H1 (cell line): ENCODE measurements around the gene C2. TPM values are rescaled to one million over a fixed set of nuclear protein-coding genes. Genes with fewer than 3 reads are reported as not detected.

Source experiments
- CTCF ChIA-PET: fragments of 300-600 bp; sonication (Branson Sonifier 250); formaldehyde crosslinking; loops from one replicate; lab custom pipeline; 2021; ENCODE audit not compliant: partially characterized antibody; lab: Charles Lee
- POLR2A ChIA-PET: fragments of 300-600 bp; sonication (Branson Sonifier 250); formaldehyde crosslinking; loops from one replicate; lab custom pipeline; 2021; ENCODE audit warnings: inconsistent platforms; ENCODE audit not compliant: partially characterized antibody; lab: Charles Lee
- DNase-seq, 2 experiments: peaks; one replicate each; pipeline versions ENCODE4 v3.0.0 to v3.0.0-alpha.2; 2010 to 2022; ENCODE audit warnings: low spot score in 2 of 2, low read depth in 1 of 2, mixed read lengths in 1 of 2
- FAIRE-seq: peaks from 2 replicates; lab custom pipeline; 2011; peaks lifted over from hg19 to GRCh38; lab: Jason Lieb, UNC
- H2AFZ ChIP-seq: 2 replicates; pipeline ENCODE4 v1.8.1; 2012; ENCODE audit warnings: low read length, inconsistent platforms
- H2AK5ac ChIP-seq: 2 replicates; pipeline ENCODE4 v1.6.1; 2013; ENCODE audit warnings: low read depth, low read length
- H2BK120ac ChIP-seq: replicated peaks from 2 replicates; pipeline ENCODE3; 2013; ENCODE audit warnings: low read depth, low read length, inconsistent platforms
- H2BK12ac ChIP-seq: 2 replicates; pipeline ENCODE4 v1.6.1; 2013; ENCODE audit warnings: low read depth, low read length
- H2BK15ac ChIP-seq: 2 replicates; pipeline ENCODE4 v1.6.1; 2013; ENCODE audit warnings: low read length
- H2BK20ac ChIP-seq: 2 replicates; pipeline ENCODE4 v1.6.1; 2013; ENCODE audit warnings: low read length
- H2BK5ac ChIP-seq: 2 replicates; pipeline ENCODE4 v1.6.1; 2013; ENCODE audit warnings: low read depth, low read length
- H3K14ac ChIP-seq: 2 replicates; pipeline ENCODE4 v1.6.1; 2013; ENCODE audit warnings: inconsistent platforms; ENCODE audit not compliant: insufficient read length
- H3K18ac ChIP-seq: 2 replicates; pipeline ENCODE4 v1.6.1; 2013; ENCODE audit warnings: low read length; ENCODE audit errors: extremely low read depth
- H3K23ac ChIP-seq: 2 replicates; pipeline ENCODE4 v1.6.1; 2013; ENCODE audit warnings: inconsistent platforms; ENCODE audit not compliant: insufficient read length
- H3K23me2 ChIP-seq: 2 replicates; pipeline ENCODE4 v1.6.1; 2013; ENCODE audit warnings: low read depth, low read length
- H3K27ac ChIP-seq: 2 replicates; pipeline ENCODE4 v1.6.1; 2011; ENCODE audit warnings: low read depth, low read length, inconsistent platforms
- H3K27me3 ChIP-seq, 4 experiments: replicated peaks in 1 of 4; 1 replicate in 1 of 4; 2 replicates in 3 of 4; pipeline versions ENCODE4 v1.6.1 to v1.8.1; 2011 to 2013; ENCODE audit warnings: low read length in 3 of 4, mild to moderate bottlenecking in 3 of 4, inconsistent platforms in 2 of 4, mixed read lengths in 2 of 4, moderate library complexity in 1 of 4; ENCODE audit not compliant: control insufficient read depth in 3 of 4, insufficient read depth in 3 of 4; ENCODE audit errors: extremely low read depth in 1 of 4
- H3K36me3 ChIP-seq, 4 experiments: 2 replicates each; pipeline versions ENCODE4 v1.6.1 to v1.8.1; 2011 to 2013; ENCODE audit warnings: mild to moderate bottlenecking in 4 of 4, low read length in 3 of 4, moderate library complexity in 2 of 4, control low read depth in 1 of 4, inconsistent platforms in 1 of 4; ENCODE audit not compliant: insufficient read depth in 4 of 4, control insufficient read depth in 2 of 4
- H3K4ac ChIP-seq: replicated peaks from 2 replicates; pipeline ENCODE3; 2013; ENCODE audit warnings: low read length, low read depth, mixed read lengths, inconsistent platforms; ENCODE audit not compliant: insufficient read length
- H3K4me1 ChIP-seq, 4 experiments: replicated peaks in 1 of 4; 1 replicate in 1 of 4; 2 replicates in 3 of 4; pipeline versions ENCODE4 v1.6.1 to v1.8.1; 2011 to 2013; ENCODE audit warnings: low read length in 3 of 4, inconsistent platforms in 2 of 4, mixed read lengths in 1 of 4; ENCODE audit not compliant: insufficient read depth in 4 of 4, control insufficient read depth in 3 of 4
- H3K4me2 ChIP-seq, 2 experiments: 2 replicates each; pipeline versions ENCODE4 v1.6.1 to v1.8.1; 2011 to 2013; ENCODE audit warnings: low read depth in 2 of 2, low read length in 2 of 2, control low read depth in 1 of 2, inconsistent platforms in 1 of 2, mild to moderate bottlenecking in 1 of 2; ENCODE audit not compliant: insufficient read depth in 1 of 2
- H3K4me3 ChIP-seq, 4 experiments: fragments of 200-600, 300-600 bp in 1 of 4; sonication (generic), shearing (Covaris generic), sonication (Bioruptor Twin) in 1 of 4; 2 replicates each; pipeline versions ENCODE4 v1.5.1 to v1.8.1; 2011 to 2016; ENCODE audit warnings: low read length in 4 of 4, low read depth in 3 of 4, control low read depth in 2 of 4, inconsistent platforms in 2 of 4, mild to moderate bottlenecking in 2 of 4, mixed read lengths in 1 of 4, moderate library complexity in 1 of 4; ENCODE audit not compliant: insufficient read depth in 2 of 4; ENCODE audit errors: extremely low read depth in 1 of 4
- H3K56ac ChIP-seq: replicated peaks from 2 replicates; pipeline ENCODE3; 2013; ENCODE audit warnings: low read depth, mild to moderate bottlenecking, mixed read lengths, low read length, inconsistent platforms; ENCODE audit not compliant: insufficient read length
- H3K79me1 ChIP-seq: 2 replicates; pipeline ENCODE4 v1.6.1; 2013; ENCODE audit warnings: low read depth, low read length, control low read depth
- H3K79me2 ChIP-seq, 2 experiments: 2 replicates each; pipeline versions ENCODE4 v1.6.1 to v1.8.1; 2012 to 2013; ENCODE audit warnings: low read length in 2 of 2, mild to moderate bottlenecking in 2 of 2, inconsistent platforms in 1 of 2; ENCODE audit not compliant: insufficient read depth in 2 of 2, control insufficient read depth in 1 of 2
- H3K9ac ChIP-seq, 4 experiments: replicated peaks in 1 of 4; 1 replicate in 1 of 4; 2 replicates in 3 of 4; pipeline versions ENCODE4 v1.6.1 to v1.8.1; 2011 to 2013; ENCODE audit warnings: low read depth in 3 of 4, low read length in 3 of 4, control low read depth in 2 of 4, mild to moderate bottlenecking in 2 of 4, moderate library complexity in 2 of 4, inconsistent platforms in 1 of 4; ENCODE audit errors: extremely low read depth in 1 of 4
- H3K9me3 ChIP-seq, 2 experiments: 2 replicates each; pipeline versions ENCODE4 v1.6.1 to v1.8.1; 2012 to 2013; ENCODE audit warnings: mild to moderate bottlenecking in 2 of 2, moderate library complexity in 2 of 2, control low read depth in 1 of 2, inconsistent platforms in 1 of 2, low read depth in 1 of 2, low read length in 1 of 2, mixed read lengths in 1 of 2; ENCODE audit not compliant: insufficient read depth in 2 of 2
- H4K20me1 ChIP-seq, 2 experiments: replicated peaks in 1 of 2; 2 replicates each; pipeline versions ENCODE3 to v1.8.1; 2011 to 2013; ENCODE audit warnings: inconsistent platforms in 2 of 2, low read length in 2 of 2, mild to moderate bottlenecking in 1 of 2; ENCODE audit not compliant: insufficient read depth in 2 of 2, control insufficient read depth in 1 of 2
- H4K5ac ChIP-seq: 2 replicates; pipeline ENCODE4 v1.6.1; 2013; ENCODE audit warnings: low read length, low read depth, mixed read lengths, inconsistent platforms; ENCODE audit not compliant: insufficient read length
- H4K8ac ChIP-seq: 2 replicates; pipeline ENCODE4 v1.8.0; 2013; ENCODE audit warnings: mild to moderate bottlenecking, moderate library complexity, low read length, inconsistent platforms; ENCODE audit not compliant: insufficient read depth; ENCODE audit errors: extremely low read depth
- H4K91ac ChIP-seq: replicated peaks from 2 replicates; pipeline ENCODE3; 2013; ENCODE audit warnings: low read length, mixed read lengths, inconsistent platforms; ENCODE audit not compliant: insufficient read length
- ASH2L ChIP-seq: fragments of 200-600, 300-600 bp; sonication (generic); IDR thresholded peaks from one replicate; pipeline ENCODE4 v1.7.1; 2017; ENCODE audit warnings: low read length
- BCL11A ChIP-seq, 2 experiments: IDR thresholded peaks; one replicate each; pipeline ENCODE4 v1.6.1; 2011; ENCODE audit warnings: low read depth in 2 of 2, low read length in 2 of 2, mild to moderate bottlenecking in 2 of 2
- CBX5 ChIP-seq: fragments of 300-800, 300-1000 bp; sonication (generic); IDR thresholded peaks from 2 replicates; pipeline ENCODE4 v1.7.1; 2016; ENCODE audit warnings: antibody characterized with exemption, low read length, low read depth
- CEBPB ChIP-seq: IDR thresholded peaks from 2 replicates; pipeline ENCODE4 v1.6.1; 2012; ENCODE audit warnings: low read depth, low read length
- CHD1 ChIP-seq: IDR thresholded peaks from 2 replicates; pipeline ENCODE4 v1.6.1; 2012; ENCODE audit warnings: low read depth, low read length, improper control_type of control experiment
- CREB1 ChIP-seq: IDR thresholded peaks from 2 replicates; pipeline ENCODE4 v1.6.1; 2012; ENCODE audit warnings: inconsistent platforms
- EZH2 ChIP-seq: fragments of 200-600 bp; sonication (generic); IDR thresholded peaks from 2 replicates; pipeline ENCODE4 v1.7.1; 2012; ENCODE audit warnings: low read depth, mild to moderate bottlenecking, moderate library complexity, low read length, inconsistent platforms; ENCODE audit not compliant: severe bottlenecking
- FOSL1 ChIP-seq: IDR thresholded peaks from 2 replicates; pipeline ENCODE4 v1.6.1; 2011; ENCODE audit warnings: mild to moderate bottlenecking, low read depth, low read length, moderate library complexity; ENCODE audit not compliant: insufficient read depth
- NANOG ChIP-seq: IDR thresholded peaks from 2 replicates; pipeline ENCODE4 v1.6.1; 2011; ENCODE audit warnings: low read length, low read depth, mild to moderate bottlenecking, inconsistent platforms; ENCODE audit not compliant: insufficient read depth, poor library complexity, severe bottlenecking
- PHF8 ChIP-seq: fragments of 200-600 bp; sonication (generic); conservative IDR thresholded peaks from 2 replicates; pipeline ENCODE4 v1.7.1; 2012; ENCODE audit warnings: low read depth, mild to moderate bottlenecking, inconsistent platforms, low read length, moderate library complexity
- RFX5 ChIP-seq: IDR thresholded peaks from 2 replicates; pipeline ENCODE4 v1.6.1; 2011; ENCODE audit warnings: low read depth, low read length, improper control_type of control experiment, borderline replicate concordance
- RNF2 ChIP-seq: fragments of 200-900, 300-1000 bp; sonication (generic); IDR thresholded peaks from 2 replicates; pipeline ENCODE4 v1.7.1; 2016; ENCODE audit warnings: borderline replicate concordance, low read depth, mild to moderate bottlenecking, antibody characterized with exemption, low read length; ENCODE audit not compliant: poor library complexity, severe bottlenecking; ENCODE audit errors: missing control alignments
- SIX5 ChIP-seq: IDR thresholded peaks from 2 replicates; pipeline ENCODE4 v1.6.1; 2011; ENCODE audit warnings: mild to moderate bottlenecking, low read depth, low read length
- SRF ChIP-seq: IDR thresholded peaks from 2 replicates; pipeline ENCODE4 v1.6.1; 2011; ENCODE audit warnings: mild to moderate bottlenecking, low read depth, low read length, moderate library complexity
- WGBS, 2 experiments: shearing (Covaris generic) in 1 of 2; methylation state at CpG; one replicate each; pipeline versions ENCODE4 v1.1.6 to v1.1.7; 2013 to 2015; ENCODE audit warnings: low lambda C conversion rate in 2 of 2, mixed read lengths in 2 of 2, inconsistent platforms in 1 of 2, low coverage in 1 of 2, missing lambda C conversion rate in 1 of 2; ENCODE audit not compliant: insufficient replicate concordance in 2 of 2, insufficient coverage in 1 of 2, insufficient read length in 1 of 2; ENCODE audit errors: extremely low coverage in 1 of 2, missing lambda C conversion rate in 1 of 2; 5-methylcytosine and 5-hydroxymethylcytosine counted together
- polyA plus RNA-seq, 7 experiments: library from polyadenylated mRNA; depleted of rRNA in 3 of 7; stranded (reverse) in 5 of 7; unstranded in 2 of 7; fragments of >200 nt in 5 of 7; fragments of 200-250 nt in 2 of 7; gene quantifications; 1 replicate in 5 of 7; 2 replicates in 1 of 7; 4 replicates in 1 of 7; pipeline versions ENCODE4 v1.2.1 to v1.2.3, GENCODE V29; 2011 to 2013; ENCODE audit warnings: missing spikeins in 2 of 7, mixed read lengths in 2 of 7
- total RNA-seq: library from RNA; stranded (reverse); fragmentation: NEBNext Ultra II Directional; extraction: Animal tissue kit (Norgen Biotek cat#: 25700); gene quantifications from 2 replicates; pipeline ENCODE4 v1.2.1, GENCODE V29; 2021

The C2 gene
- total and polyA plus RNA-seq, 2 of the 8 experiments (the other 6 are each of a cell fraction or from before 2014, with no cell fraction given) = 0.26 to 0.38 TPM

DNA sequence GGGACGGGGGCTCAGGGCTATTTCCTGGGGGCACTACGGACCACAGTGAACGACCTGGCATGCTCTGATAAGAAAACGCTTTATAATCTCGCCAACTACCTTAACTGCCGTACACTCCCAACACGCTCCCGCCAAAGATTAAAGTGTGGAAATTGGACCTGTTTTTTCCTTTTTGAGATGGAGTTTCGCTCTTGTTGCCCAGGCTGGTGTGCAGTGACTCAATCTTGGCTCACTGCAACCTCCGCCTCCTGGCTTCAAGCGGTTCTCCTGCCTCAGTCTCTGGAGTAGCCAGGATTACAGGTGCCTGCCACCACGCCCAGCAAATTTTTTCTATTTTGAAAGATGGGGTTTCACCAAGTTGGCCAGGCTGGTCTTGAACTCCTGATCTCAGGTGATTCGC lies 48.4 kb upstream of the C2 start:
- Histone ChIP-seq H3K79me2 (no peaks in the 10 kb centered on the region), H3K23ac (no peak overlapping the region), H3K56ac (no peak overlapping the region), H3K4me3 (no peak overlapping the region), H2BK12ac (no peak overlapping the region), H2AFZ (no peak overlapping the region), H4K5ac (no peak overlapping the region), H3K36me3 (peaks cover 17 to 42% (median 37%) of the 10 kb centered on the region in 4 experiments), H3K4me1 (peaks cover 0 to 11% (median 0%) of the 10 kb centered on the region in 4 experiments; a peak in 1 of 7 replicates), H3K9me3 (no peaks in the 10 kb centered on the region), H3K4ac (no peak overlapping the region), H3K14ac (no peak overlapping the region), H2AK5ac (no peak overlapping the region), H2BK20ac (no peak overlapping the region), H3K4me2 (peak overlapping the region; percentile 52 to 58; a peak in 2 of 4 replicates), H3K27me3 (no peaks in the 10 kb centered on the region), H3K27ac (no peak overlapping the region), H3K18ac (no peak overlapping the region), H2BK120ac (no peak overlapping the region), H3K9ac (no peak overlapping the region), H2BK15ac (no peak overlapping the region), H4K20me1 (peaks cover 2 to 13% of the 10 kb centered on the region in 2 experiments), H4K8ac (no peak overlapping the region), H2BK5ac (no peak overlapping the region), H3K79me1 (no peaks in the 10 kb centered on the region; the same call in 1 of the 2 replicates), H3K23me2 (no peaks in the 10 kb centered on the region), H4K91ac (no peak overlapping the region)
- CTCF ChIA-PET = interaction anchor here (2.4 to 8.1 kb wide), 2 partner anchors 10 to 14 kb away, joined by 6 to 59 read pairs; no protein-coding TSS in a partner anchor
- POLR2A ChIA-PET = interaction anchor here (0.6 to 2.8 kb wide), 8 partner anchors 9 to 157 kb away, joined by 3 to 11 read pairs (median 4); partner anchors contain the start of genes NEU1 and VARS1
- FAIRE-seq (no peak), DNase-seq (no peak)
- WGBS, 2 experiments = 73% methylated on average over 13 of the region's 13 CpGs; no CpG with 5 or more reads in 1 of the 2 experiments
- TF ChIP-seq RFX5 (no peak), FOSL1 (no peak), SRF (no peak), CREB1 (no peak), ASH2L (no peak), CHD1 (no peak), CBX5 (no peak), CEBPB (no peak), PHF8 (no peak), RNF2 (no peak), EZH2 (no peak), NANOG (no peak), BCL11A (IDR thresholded peaks at IDR 0.05; ENCODE audit: low read depth in 2 of 2, low read length in 2 of 2) (no peak), SIX5 (no peak)
